Stimulated activated memory B cell treated with anti-CD40 and anti-IgM and Interleukin-4, amounts not matched to agents 10 μg/mL and 1 μg/mL and 100 μg/mL, for 72 hours (primary cell): Measurements from ENCODE around the gene ARSB.
"Not testable (repeated sequence)": the region's sequence is repeated elsewhere in the genome, so short reads cannot be mapped to it uniquely, and the experiment has no call there.

ENCODE experiments used
- ATAC-seq: fragments of 150-1000 bp; cut with Tn5 transposase; 2 replicates; pipeline ENCODE4 v1.10.0; 2021
- H3K27ac Mint-ChIP-seq: one replicate; pipeline ENCODE4 v1.8.0; 2022; ENCODE audit warnings: mild to moderate bottlenecking, mixed read lengths
- H3K27me3 Mint-ChIP-seq: one replicate; pipeline ENCODE4 v1.8.0; 2022; ENCODE audit warnings: mixed read lengths
- H3K36me3 Mint-ChIP-seq: one replicate; pipeline ENCODE4 v1.8.0; 2022; ENCODE audit warnings: mixed read lengths
- H3K4me1 Mint-ChIP-seq: one replicate; pipeline ENCODE4 v1.8.0; 2022; ENCODE audit warnings: mixed read lengths
- H3K4me3 Mint-ChIP-seq: one replicate; pipeline ENCODE4 v1.8.0; 2022; ENCODE audit warnings: mild to moderate bottlenecking, moderate library complexity, mixed read lengths
- H3K9me3 Mint-ChIP-seq: one replicate; pipeline ENCODE4 v1.8.0; 2022; ENCODE audit warnings: mixed read lengths

The ARSB gene

GRCh38 chr5:78765116-78765515 is 220.0 kb downstream of the ARSB start:
- no peaks in the 10 kb centered on the region for H3K27me3 Mint-ChIP-seq
- H3K36me3 Mint-ChIP-seq: peaks cover 9% of the 10 kb centered on the region
- no peak for ATAC-seq
- no peak overlapping the region for H3K27ac Mint-ChIP-seq
- peaks cover 53% of the 10 kb centered on the region for H3K4me1 Mint-ChIP-seq
- H3K4me3 Mint-ChIP-seq: no peak overlapping the region
- H3K9me3 Mint-ChIP-seq: peaks cover 14% of the 10 kb centered on the region

DNA sequence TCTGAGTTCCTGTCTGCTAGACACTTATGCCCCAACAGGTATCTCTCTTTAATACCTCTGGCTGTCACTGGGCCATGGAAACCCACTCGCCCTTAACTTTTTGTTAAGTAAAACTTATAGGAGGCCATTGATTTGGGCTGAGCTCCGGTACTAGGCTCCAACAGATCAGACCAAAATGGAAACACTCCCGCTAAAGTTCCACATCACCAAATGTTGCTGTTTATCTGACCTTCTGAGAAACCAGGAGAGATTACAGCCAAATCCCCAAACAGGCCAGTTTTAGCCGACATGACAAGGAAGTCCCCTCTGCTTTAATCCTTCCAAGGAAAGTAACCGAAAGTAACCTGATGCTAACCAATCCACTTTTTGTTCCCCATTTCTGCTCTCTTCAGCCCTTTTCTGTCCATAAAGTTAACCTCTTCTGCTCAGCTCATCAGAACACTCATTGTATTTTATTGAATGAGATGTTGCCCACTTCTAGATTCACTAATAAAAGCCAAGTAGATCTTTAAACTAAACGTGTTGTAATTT is 221.4 kb downstream of the ARSB start:
- ATAC-seq: no peak
- Mint-ChIP-seq H3K27ac (peak overlapping the region; percentile 62), H3K36me3 (peaks cover 9% of the 10 kb centered on the region), H3K9me3 (peaks cover 14% of the 10 kb centered on the region), H3K27me3 (no peaks in the 10 kb centered on the region), H3K4me1 (peaks cover 45% of the 10 kb centered on the region), H3K4me3 (no peak overlapping the region)

DNA sequence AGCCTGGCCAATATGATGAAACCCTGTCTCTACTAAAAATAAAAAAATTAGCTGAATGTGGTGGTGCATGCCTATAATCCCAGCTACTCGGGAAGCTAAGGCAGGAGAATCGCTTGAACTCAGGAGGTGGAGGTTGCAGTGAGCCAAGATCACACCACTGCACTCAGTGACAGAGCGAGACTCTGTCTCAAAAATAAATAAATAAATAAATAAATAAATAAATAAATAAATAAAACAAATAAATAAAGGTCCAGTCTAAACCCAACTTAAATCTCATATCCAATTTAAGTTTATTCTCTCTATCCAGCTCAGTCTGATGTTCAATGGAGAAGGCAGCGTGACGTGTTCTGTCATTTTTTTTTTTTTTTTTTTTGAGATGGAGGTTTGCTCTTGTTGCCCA is 222.4 kb downstream of the ARSB start:
- H3K36me3 Mint-ChIP-seq, H3K4me3 Mint-ChIP-seq, ATAC-seq, H3K27me3 Mint-ChIP-seq: not testable (repeated sequence)
- H3K27ac Mint-ChIP-seq: peak overlapping the region; percentile 32
- H3K4me1 Mint-ChIP-seq: peaks cover 55% of the 10 kb centered on the region
- peaks cover 14% of the 10 kb centered on the region for H3K9me3 Mint-ChIP-seq

DNA sequence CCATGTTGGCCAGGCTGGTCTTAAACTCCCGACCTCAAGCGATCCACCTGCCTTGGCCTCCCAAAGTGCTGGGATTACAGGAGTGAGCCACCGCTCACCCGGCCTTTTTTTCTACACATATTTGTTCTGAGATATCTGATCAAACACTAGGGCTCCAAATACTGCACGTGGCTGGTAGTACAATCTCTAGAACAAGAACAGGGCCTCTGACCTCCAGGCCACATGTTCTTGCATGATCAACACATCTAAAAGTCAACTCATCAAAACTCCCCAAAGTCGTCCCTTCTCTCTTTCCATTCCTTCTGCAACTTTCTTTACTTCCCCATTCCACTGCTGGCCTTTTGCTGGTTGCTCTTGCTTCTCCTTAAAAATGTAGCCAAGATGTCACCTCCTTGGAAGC is 223.3 kb downstream of the ARSB start:
- Mint-ChIP-seq H3K9me3 (peaks cover 14% of the 10 kb centered on the region), H3K27ac (peak overlapping the region; percentile 32), H3K4me1 (peaks cover 64% of the 10 kb centered on the region), H3K27me3 (no peaks in the 10 kb centered on the region), H3K4me3 (peak overlapping the region; percentile 19), H3K36me3 (peaks cover 9% of the 10 kb centered on the region)
- ATAC-seq: no peak

- H3K36me3 Mint-ChIP-seq: peaks cover 9% of the 10 kb centered on the region
- peaks cover 66% of the 10 kb centered on the region for H3K4me1 Mint-ChIP-seq
- H3K9me3 Mint-ChIP-seq: peaks cover 14% of the 10 kb centered on the region
- ATAC-seq: no peak
- H3K27ac Mint-ChIP-seq: peak overlapping the region; percentile 32
- no peak overlapping the region for H3K4me3 Mint-ChIP-seq
- H3K27me3 Mint-ChIP-seq: no peaks in the 10 kb centered on the region
These were observed 224.3 kb downstream of the ARSB start for GRCh38 chr5:78760770-78761169.

- peaks cover 14% of the 10 kb centered on the region for H3K9me3 Mint-ChIP-seq
- peaks cover 66% of the 10 kb centered on the region for H3K4me1 Mint-ChIP-seq
- no peaks in the 10 kb centered on the region for H3K27me3 Mint-ChIP-seq
- H3K36me3 Mint-ChIP-seq: peaks cover 9% of the 10 kb centered on the region
- peak overlapping the region; percentile 32 for H3K27ac Mint-ChIP-seq
- no peak overlapping the region for H3K4me3 Mint-ChIP-seq
- peak; percentile 67 for ATAC-seq
These were observed 224.7 kb downstream of the ARSB start for GRCh38 chr5:78760366-78760765.

DNA sequence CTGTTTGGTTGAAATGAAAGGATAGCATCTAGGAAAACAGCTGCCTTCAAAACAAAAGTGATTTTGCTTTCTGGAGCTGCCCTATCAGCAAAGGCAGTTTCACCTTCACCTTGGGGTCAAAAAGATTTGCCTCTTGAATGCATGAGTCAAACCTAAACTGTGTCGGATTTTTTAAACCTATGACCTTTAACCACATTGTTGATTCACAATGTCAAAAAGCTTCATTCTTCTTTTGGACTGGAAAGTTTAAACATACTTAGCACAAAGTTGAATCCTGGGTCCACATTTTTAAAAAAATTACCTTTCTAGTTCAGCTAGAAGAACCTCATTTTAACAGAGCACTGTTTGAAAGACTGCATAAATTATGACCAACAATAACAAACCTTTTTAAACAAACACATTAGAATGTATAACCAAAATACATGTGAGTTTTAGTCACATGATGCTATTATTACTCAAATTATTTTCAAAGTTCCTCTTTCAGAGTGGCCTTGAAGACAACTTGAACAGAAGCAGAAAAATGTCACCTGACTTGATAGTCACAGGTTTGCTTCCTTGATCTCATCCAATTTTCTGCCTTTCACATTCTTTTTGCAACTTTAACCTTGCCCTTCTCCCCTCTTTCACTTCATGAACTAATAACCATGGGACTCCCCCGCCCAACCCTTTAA is 226.8 kb downstream of the ARSB start:
- H3K36me3 Mint-ChIP-seq: peaks cover 9% of the 10 kb centered on the region
- peaks cover 58% of the 10 kb centered on the region for H3K4me1 Mint-ChIP-seq
- H3K27ac Mint-ChIP-seq: peak overlapping the region; percentile 99
- peak overlapping the region; percentile 65 for H3K4me3 Mint-ChIP-seq
- H3K9me3 Mint-ChIP-seq: peaks cover 14% of the 10 kb centered on the region
- ATAC-seq: peak; percentile 84
- H3K27me3 Mint-ChIP-seq: no peaks in the 10 kb centered on the region

GRCh38 chr5:78757269-78758053 is 227.6 kb downstream of the ARSB start:
- Mint-ChIP-seq H3K36me3 (peaks cover 8% of the 10 kb centered on the region), H3K9me3 (peaks cover 13% of the 10 kb centered on the region), H3K4me1 (peaks cover 61% of the 10 kb centered on the region), H3K4me3 (peak overlapping the region; percentile 65), H3K27ac (peak overlapping the region; percentile 99), H3K27me3 (no peaks in the 10 kb centered on the region)
- ATAC-seq: peak; percentile 63

DNA sequence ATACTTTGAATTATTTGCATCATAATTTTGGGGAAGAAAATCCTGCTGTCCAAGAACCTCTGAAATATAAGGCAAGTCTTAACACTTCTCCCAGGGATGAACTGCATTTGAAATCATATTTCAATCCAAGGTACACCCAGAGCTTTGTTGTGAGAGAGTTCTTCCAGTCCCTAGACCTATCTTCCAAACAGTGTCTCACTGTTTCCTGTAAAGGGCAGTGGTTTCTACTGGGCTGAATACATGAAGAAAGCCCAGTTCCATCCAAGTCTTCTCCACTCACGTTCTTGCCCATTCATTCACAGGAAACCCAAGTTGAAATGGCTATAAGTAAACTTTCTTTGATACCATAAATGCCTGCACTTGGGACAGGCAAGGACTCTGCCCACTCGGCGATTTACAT is 228.3 kb downstream of the ARSB start:
- Mint-ChIP-seq H3K36me3 (peaks cover 2% of the 10 kb centered on the region), H3K9me3 (peaks cover 8% of the 10 kb centered on the region), H3K27ac (peak overlapping the region; percentile 99), H3K4me3 (peak overlapping the region; percentile 7), H3K4me1 (peaks cover 55% of the 10 kb centered on the region), H3K27me3 (no peaks in the 10 kb centered on the region)
- ATAC-seq: no peak

GRCh38 chr5:78755822-78756429 is 229.2 kb downstream of the ARSB start:
- Mint-ChIP-seq H3K36me3 (no peaks in the 10 kb centered on the region), H3K4me3 (no peak overlapping the region), H3K9me3 (peaks cover 7% of the 10 kb centered on the region), H3K4me1 (peaks cover 46% of the 10 kb centered on the region), H3K27ac (peak overlapping the region; percentile 99), H3K27me3 (no peaks in the 10 kb centered on the region)
- ATAC-seq: no peak

GRCh38 chr5:78754655-78755054 is 230.5 kb downstream of the ARSB start:
- peaks cover 36% of the 10 kb centered on the region for H3K4me1 Mint-ChIP-seq
- ATAC-seq: no peak
- no peaks in the 10 kb centered on the region for H3K27me3 Mint-ChIP-seq
- H3K36me3 Mint-ChIP-seq: no peaks in the 10 kb centered on the region
- H3K27ac Mint-ChIP-seq: no peak overlapping the region
- H3K9me3 Mint-ChIP-seq: no peaks in the 10 kb centered on the region
- H3K4me3 Mint-ChIP-seq: no peak overlapping the region

- H3K36me3 Mint-ChIP-seq: no peaks in the 10 kb centered on the region
- H3K9me3 Mint-ChIP-seq: no peaks in the 10 kb centered on the region
- peaks cover 28% of the 10 kb centered on the region for H3K4me1 Mint-ChIP-seq
- H3K27ac Mint-ChIP-seq: no peak overlapping the region
- no peak for ATAC-seq
- no peak overlapping the region for H3K4me3 Mint-ChIP-seq
- no peaks in the 10 kb centered on the region for H3K27me3 Mint-ChIP-seq
These were observed 232.0 kb downstream of the ARSB start for GRCh38 chr5:78753093-78753531.

- Mint-ChIP-seq H3K4me3 (no peak overlapping the region), H3K27ac (no peak overlapping the region)
These were observed 233.2 kb downstream of the ARSB start for GRCh38 chr5:78751872-78752271.

GRCh38 chr5:78750281-78750680 is 234.8 kb downstream of the ARSB start:
- no peaks in the 10 kb centered on the region for H3K36me3 Mint-ChIP-seq
- no peak overlapping the region for H3K4me3 Mint-ChIP-seq
- peaks cover 13% of the 10 kb centered on the region for H3K4me1 Mint-ChIP-seq
- no peaks in the 10 kb centered on the region for H3K9me3 Mint-ChIP-seq
- H3K27me3 Mint-ChIP-seq: no peaks in the 10 kb centered on the region
- no peak for ATAC-seq
- H3K27ac Mint-ChIP-seq: no peak overlapping the region

More at GRCh38 chr5:78751872-78752271, 233.2 kb downstream of the ARSB start:
- no peak for ATAC-seq
- Mint-ChIP-seq H3K9me3 (no peaks in the 10 kb centered on the region), H3K4me1 (peaks cover 15% of the 10 kb centered on the region), H3K36me3 (no peaks in the 10 kb centered on the region), H3K27me3 (no peaks in the 10 kb centered on the region)

DNA sequence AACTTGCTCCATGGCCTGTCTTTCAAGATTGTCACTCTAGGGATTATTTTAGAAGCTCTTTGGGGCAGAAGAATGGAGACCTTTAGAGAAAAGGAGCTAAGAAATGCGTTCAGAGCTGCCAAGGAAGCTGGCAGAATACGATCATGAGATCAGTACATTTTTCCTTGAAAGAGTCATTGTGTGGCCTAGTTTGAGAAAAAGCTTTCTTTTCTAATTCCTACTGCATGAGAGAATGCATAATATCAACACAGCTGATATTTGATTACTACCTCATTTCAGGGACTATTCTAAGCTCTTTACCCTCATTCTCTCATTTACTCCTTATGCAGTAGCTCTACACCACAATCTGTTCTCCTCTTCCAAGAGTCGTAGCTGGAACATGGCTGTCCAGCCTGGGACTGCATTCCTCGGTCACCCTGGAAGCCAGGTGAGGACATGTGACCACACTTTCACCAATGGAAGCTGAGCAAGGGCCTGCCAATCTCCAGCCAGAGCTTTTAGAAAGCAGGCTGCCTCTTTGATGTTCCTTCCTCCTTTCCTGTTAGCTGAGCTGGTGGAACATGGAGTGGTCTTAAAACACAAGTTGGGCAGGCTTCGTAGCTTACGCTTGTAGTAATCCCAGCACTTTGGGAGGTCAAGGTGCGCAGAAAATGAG is 237.3 kb downstream of the ARSB start:
- no peak overlapping the region for H3K4me3 Mint-ChIP-seq
- H3K36me3 Mint-ChIP-seq: no peaks in the 10 kb centered on the region
- peak overlapping the region; percentile 50 for H3K27ac Mint-ChIP-seq
- no peak for ATAC-seq
- peaks cover 3% of the 10 kb centered on the region for H3K4me1 Mint-ChIP-seq
- no peaks in the 10 kb centered on the region for H3K9me3 Mint-ChIP-seq
- H3K27me3 Mint-ChIP-seq: no peaks in the 10 kb centered on the region
